Ectodermal cell (in vitro differentiated cells): Measurements from ENCODE around the gene SLC66A2.
A peak's percentile ranks its signal among the peaks of the same experiment; 100 is the strongest.

Experiments
- H3K27ac ChIP-seq: 2 replicates; pipeline ENCODE4 v1.7.0; 2013; ENCODE audit warnings: mild to moderate bottlenecking, low read depth, low read length; ENCODE audit not compliant: insufficient read depth, poor library complexity, severe bottlenecking
- H3K27me3 ChIP-seq: 2 replicates; pipeline ENCODE4 v1.7.0; 2013; ENCODE audit warnings: mild to moderate bottlenecking, low read length; ENCODE audit not compliant: insufficient read depth, control insufficient read depth, poor library complexity, severe bottlenecking
- H3K36me3 ChIP-seq: one replicate; pipeline ENCODE4 v1.7.0; 2013; ENCODE audit warnings: low read length; ENCODE audit not compliant: control insufficient read depth, insufficient read depth
- H3K4me1 ChIP-seq: one replicate; pipeline ENCODE4 v1.7.0; 2013; ENCODE audit warnings: low read length; ENCODE audit not compliant: control insufficient read depth, insufficient read depth
- H3K4me3 ChIP-seq: 2 replicates; pipeline ENCODE4 v1.7.0; 2013; ENCODE audit warnings: low read depth, low read length, control low read depth; ENCODE audit not compliant: insufficient read depth
- H3K9me3 ChIP-seq: 2 replicates; pipeline ENCODE4 v1.7.0; 2013; ENCODE audit warnings: mild to moderate bottlenecking, low read length, moderate library complexity; ENCODE audit not compliant: control insufficient read depth
- WGBS, 2 experiments: methylation state at CpG; one replicate each; pipeline ENCODE4 v1.1.7; 2013; ENCODE audit warnings: missing lambda C conversion rate in 2 of 2; 5-methylcytosine and 5-hydroxymethylcytosine counted together

The SLC66A2 gene

DNA sequence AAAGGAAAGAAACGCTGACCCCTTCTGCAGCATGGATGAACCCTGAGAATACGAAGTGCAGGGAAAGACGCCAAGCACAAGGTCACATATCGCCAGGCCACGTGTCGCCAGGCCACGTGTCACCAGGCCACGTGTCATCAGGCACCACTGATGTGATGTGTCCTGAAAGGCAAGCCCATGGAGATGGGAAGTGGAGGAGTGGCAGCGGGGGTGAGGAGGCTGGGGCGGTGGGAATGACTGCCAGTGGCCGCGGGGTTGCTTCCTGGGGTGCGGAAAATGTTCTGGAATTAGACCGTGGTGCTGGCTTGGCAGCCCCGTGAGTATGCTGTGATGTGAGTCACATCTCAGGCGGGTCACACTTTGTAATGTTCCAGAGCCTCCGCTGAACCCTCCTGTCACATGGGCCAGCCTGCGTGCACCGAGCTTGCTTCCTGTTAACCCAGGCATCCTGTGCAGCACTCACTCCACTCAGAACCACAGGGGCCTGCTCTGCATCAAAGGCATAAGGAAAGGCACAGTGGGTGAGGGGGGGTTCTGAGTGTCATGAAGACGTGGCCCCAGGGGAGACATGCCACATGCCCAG is 39.0 kb downstream of the SLC66A2 start:
- H3K4me3 ChIP-seq, result no peak overlapping the region
- no peak overlapping the region for H3K27ac ChIP-seq
- no peaks in the 10 kb centered on the region for H3K36me3 ChIP-seq
- no peaks in the 10 kb centered on the region for H3K9me3 ChIP-seq
- peaks cover 14% of the 10 kb centered on the region for H3K4me1 ChIP-seq
- 87 to 90% methylated on average over 20 of the region's 20 CpGs for WGBS, 2 experiments
- no peaks in the 10 kb centered on the region for H3K27me3 ChIP-seq

DNA sequence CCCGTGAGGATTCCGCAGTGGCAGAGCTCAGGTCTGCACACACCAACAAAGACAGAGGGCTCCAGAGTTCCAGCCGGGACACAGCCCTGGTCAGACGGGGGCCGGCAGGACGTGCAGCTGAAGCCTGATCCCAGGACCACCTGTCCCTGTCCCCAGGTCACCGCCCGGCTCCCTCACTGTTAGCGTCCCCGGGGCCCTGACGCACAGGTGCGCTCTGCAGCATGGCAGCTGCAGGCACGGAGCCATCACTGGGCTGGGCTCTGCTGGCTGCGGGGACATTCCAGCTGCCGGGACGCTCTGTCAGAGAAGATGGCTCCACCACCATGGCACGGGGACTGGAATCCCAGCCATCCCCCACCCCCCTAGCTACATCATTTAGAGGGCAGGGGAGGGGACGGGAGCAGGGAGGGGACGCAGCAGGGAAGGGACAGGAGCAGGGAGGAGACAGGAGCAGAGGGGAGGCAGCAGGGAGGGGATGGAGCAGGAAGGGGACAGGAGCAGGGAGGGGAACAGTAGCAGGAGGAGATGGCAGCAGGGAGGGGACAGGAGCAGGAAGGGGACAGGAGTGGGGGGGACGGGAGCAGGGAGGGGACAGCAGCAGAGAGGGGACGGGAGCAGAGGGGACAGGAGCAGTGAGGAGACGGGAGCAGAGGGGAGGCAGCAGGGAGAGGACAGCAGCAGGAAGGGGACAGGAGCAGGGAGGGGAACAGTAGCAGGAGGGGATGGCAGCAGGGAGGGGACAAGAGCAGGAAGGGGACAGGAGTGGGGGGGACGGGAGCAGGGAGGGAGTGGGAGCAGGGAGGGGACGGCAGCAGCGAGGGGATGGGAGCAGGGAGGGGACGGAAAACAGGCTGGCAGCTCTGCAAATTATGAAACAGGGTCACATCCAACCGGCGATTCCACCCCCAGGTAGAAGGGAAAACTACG is 39.8 kb downstream of the SLC66A2 start:
- Histone ChIP-seq H3K36me3 (no peaks in the 10 kb centered on the region), H3K27me3 (no peaks in the 10 kb centered on the region), H3K27ac (no peak overlapping the region), H3K4me3 (peak overlapping the region; percentile 22), H3K4me1 (peaks cover 14% of the 10 kb centered on the region), H3K9me3 (no peaks in the 10 kb centered on the region)
- WGBS, 2 experiments, result 28 to 29% methylated on average over 28 to 29 of the region's 29 CpGs

DNA sequence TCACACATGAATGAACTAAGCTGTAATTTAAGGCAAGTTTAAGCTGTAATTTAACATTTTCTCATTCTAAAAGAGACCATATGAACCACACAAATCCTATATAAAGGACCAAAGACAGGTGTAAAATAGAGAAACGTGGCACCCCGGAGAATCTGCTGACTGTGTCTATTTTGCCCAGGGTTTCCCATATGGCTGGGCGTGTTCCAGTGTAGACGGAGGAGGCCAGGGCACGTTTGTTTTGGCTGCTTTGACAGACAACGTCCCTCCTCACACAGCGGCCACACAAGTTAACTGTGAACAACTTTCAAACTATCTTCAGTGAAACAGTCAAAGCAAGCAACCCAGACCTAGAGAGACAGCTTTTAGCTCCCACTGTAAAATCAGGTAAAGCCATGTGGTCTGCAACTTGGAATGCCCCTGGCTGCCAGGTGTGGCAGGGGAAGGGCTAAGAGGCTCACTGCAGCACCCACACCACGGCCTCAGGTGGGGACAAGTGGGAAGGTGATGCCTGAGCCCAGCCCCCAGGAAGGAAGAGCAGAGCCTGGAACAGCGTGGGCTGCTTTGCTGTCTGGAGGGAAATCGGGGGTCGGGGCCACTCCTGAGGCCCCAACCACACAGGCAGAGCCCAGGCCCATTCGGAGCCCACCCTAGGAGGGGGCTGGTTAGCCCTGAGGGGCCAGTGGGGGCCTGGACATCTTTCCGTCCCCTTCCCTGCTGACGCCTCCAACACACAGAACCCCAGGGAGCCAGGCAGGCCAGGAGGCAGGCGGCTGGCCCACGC is 40.7 kb downstream of the SLC66A2 start:
- Histone ChIP-seq H3K4me1 (peaks cover 14% of the 10 kb centered on the region), H3K9me3 (no peaks in the 10 kb centered on the region), H3K36me3 (no peaks in the 10 kb centered on the region), H3K27me3 (no peaks in the 10 kb centered on the region), H3K4me3 (peak overlapping the region; percentile 22), H3K27ac (no peak overlapping the region)
- WGBS, 2 experiments, result 67 to 68% methylated on average over 16 of the region's 16 CpGs

- no peaks in the 10 kb centered on the region for H3K9me3 ChIP-seq
- no peak overlapping the region for H3K27ac ChIP-seq
- H3K27me3 ChIP-seq, result no peaks in the 10 kb centered on the region
- peaks cover 12% of the 10 kb centered on the region for H3K36me3 ChIP-seq
- 93 to 96% methylated on average over 2 of the region's 2 CpGs for WGBS, 2 experiments
- peaks cover 13% of the 10 kb centered on the region for H3K4me1 ChIP-seq
- no peak overlapping the region for H3K4me3 ChIP-seq
Observed at GRCh38 chr18:79906706-79907105, 44.7 kb downstream of the SLC66A2 start.

DNA sequence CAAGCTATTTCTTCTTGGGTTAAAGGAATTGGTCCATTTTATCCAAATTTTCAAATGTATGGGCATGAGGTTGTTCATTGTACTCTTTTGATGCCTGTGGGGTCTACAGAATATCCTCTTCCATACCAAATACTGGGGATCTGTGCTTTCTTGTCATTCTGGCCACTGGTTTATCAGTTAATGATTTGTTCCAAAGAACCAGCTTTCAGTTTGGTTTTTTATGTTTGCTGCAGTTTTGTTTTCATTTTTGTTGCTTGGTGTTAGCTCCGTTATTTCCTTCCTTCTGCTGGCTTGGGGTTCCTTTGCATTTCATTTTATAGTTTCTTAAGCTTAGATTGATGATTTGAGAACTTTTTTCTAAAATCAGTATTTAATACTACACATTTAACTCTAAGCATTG is 45.5 kb downstream of the SLC66A2 start:
- Histone ChIP-seq H3K9me3 (no peaks in the 10 kb centered on the region), H3K4me3 (no peak overlapping the region), H3K36me3 (peaks cover 12% of the 10 kb centered on the region), H3K27me3 (no peaks in the 10 kb centered on the region), H3K4me1 (peaks cover 5% of the 10 kb centered on the region), H3K27ac (no peak overlapping the region)
- 100% methylated on average over 1 of the region's 1 CpG; no CpG with 5 or more reads in 1 of the 2 experiments for WGBS, 2 experiments

GRCh38 chr18:79905389-79905911 is 46.0 kb downstream of the SLC66A2 start:
- no peaks in the 10 kb centered on the region for H3K9me3 ChIP-seq
- H3K4me3 ChIP-seq, result no peak overlapping the region
- 93 to 94% methylated on average over 21 of the region's 21 CpGs for WGBS, 2 experiments
- peaks cover 12% of the 10 kb centered on the region for H3K36me3 ChIP-seq
- H3K27me3 ChIP-seq, result no peaks in the 10 kb centered on the region
- H3K27ac ChIP-seq, result no peak overlapping the region
- peaks cover under 1% of the 10 kb centered on the region for H3K4me1 ChIP-seq

- 94 to 95% methylated on average over 27 of the region's 27 CpGs for WGBS, 2 experiments
- Histone ChIP-seq H3K27ac (no peak overlapping the region), H3K4me3 (no peak overlapping the region), H3K9me3 (no peaks in the 10 kb centered on the region), H3K4me1 (no peaks in the 10 kb centered on the region), H3K27me3 (no peaks in the 10 kb centered on the region), H3K36me3 (peaks cover 12% of the 10 kb centered on the region)
Observed at GRCh38 chr18:79904357-79905147, 46.9 kb downstream of the SLC66A2 start.

DNA sequence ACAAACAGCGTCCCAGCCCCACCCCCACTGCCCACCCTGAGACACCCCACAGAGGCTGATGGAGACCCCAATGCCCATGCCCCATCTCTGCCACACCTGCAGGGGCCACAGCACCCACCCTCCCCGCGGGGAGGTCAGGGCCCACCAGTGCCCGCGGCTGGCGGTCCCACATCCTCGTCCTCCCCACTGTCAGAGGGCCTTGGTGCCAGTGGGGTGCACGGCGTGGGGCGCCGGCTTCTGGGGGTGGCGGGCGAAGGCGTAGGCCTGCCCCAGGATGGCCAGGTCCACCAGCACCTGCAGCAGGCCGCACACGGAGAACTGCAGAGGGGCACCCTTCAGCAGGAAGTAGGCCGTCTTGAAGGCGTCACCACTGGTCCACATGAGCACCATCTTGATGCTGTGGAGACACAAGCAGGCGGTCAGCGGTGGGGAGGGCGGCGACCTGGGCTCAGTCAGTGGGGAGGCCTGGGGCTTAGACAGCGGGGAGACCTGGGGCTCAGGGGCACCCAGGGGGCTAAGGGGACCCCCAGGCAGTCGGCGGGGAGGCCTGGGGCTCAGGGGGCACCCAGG is 47.6 kb downstream of the SLC66A2 start:
- WGBS, 2 experiments, result 94 to 97% methylated on average over 25 of the region's 25 CpGs
- H3K4me3 ChIP-seq, result no peak overlapping the region
- H3K9me3 ChIP-seq, result peaks cover under 1% of the 10 kb centered on the region
- peaks cover 12% of the 10 kb centered on the region for H3K36me3 ChIP-seq
- H3K27ac ChIP-seq, result no peak overlapping the region
- H3K27me3 ChIP-seq, result no peaks in the 10 kb centered on the region
- no peaks in the 10 kb centered on the region for H3K4me1 ChIP-seq

GRCh38 chr18:79903071-79903635 is 48.3 kb downstream of the SLC66A2 start:
- H3K4me3 ChIP-seq, result no peak overlapping the region
- no peaks in the 10 kb centered on the region for H3K4me1 ChIP-seq
- H3K27me3 ChIP-seq, result no peaks in the 10 kb centered on the region
- 96 to 97% methylated on average over 28 of the region's 28 CpGs for WGBS, 2 experiments
- no peak overlapping the region for H3K27ac ChIP-seq
- H3K9me3 ChIP-seq, result peaks cover 2% of the 10 kb centered on the region
- H3K36me3 ChIP-seq, result peaks cover 12% of the 10 kb centered on the region
